ENCODE results near the gene PSME3IP1.

- TF ChIP-seq CTCF (IDR thresholded peaks at IDR 0.05) (no peak), POLR2A (IDR thresholded peaks at IDR 0.05) (no peak)
These were observed 48.3 kb upstream of the PSME3IP1 start for GRCh38 chr16:57233944-57234706.

Measured in body of pancreas (tissue), 4 donors.